ENCODE data around the gene TOGARAM2. TPM values are rescaled to one million over a fixed set of nuclear protein-coding genes. Genes with fewer than 3 reads are reported as not detected.

TOGARAM2 gene
- total and polyA plus RNA-seq, 2 of the 8 experiments (the other 6 are each of a cell fraction or from before 2014, with no cell fraction given): 0.42 to 1.4 TPM

GRCh38 chr2:28994074-28994473 is 13.0 kb downstream of the TOGARAM2 start:
- no peak overlapping the region for H2AK5ac ChIP-seq (ENCODE audit: low read depth, low read length)
- H3K18ac ChIP-seq (ENCODE audit: extremely low read depth, low read length): no peak overlapping the region
- no peak overlapping the region for H3K9ac ChIP-seq (replicated peaks in 1 of 4; ENCODE audit: extremely low read depth in 1 of 4, low read depth in 3 of 4, low read length in 3 of 4)
- no peak overlapping the region for H3K23ac ChIP-seq (ENCODE audit: insufficient read length)
- DNase-seq (ENCODE audit: low read depth in 1 of 2, low spot score in 2 of 2) (no peak), FAIRE-seq (no peak)
- no peak overlapping the region for H4K5ac ChIP-seq (ENCODE audit: insufficient read length, low read depth, low read length)
- no peak overlapping the region for H2BK120ac ChIP-seq (replicated peaks; ENCODE audit: low read depth, low read length)
- no peak overlapping the region for H3K4me2 ChIP-seq (ENCODE audit: insufficient read depth in 1 of 2, low read depth in 2 of 2, low read length in 2 of 2)
- no peaks in the 10 kb centered on the region; the same call in 1 of the 2 replicates for H3K23me2 ChIP-seq (ENCODE audit: low read depth, low read length)
- H2BK5ac ChIP-seq (ENCODE audit: low read depth, low read length): no peak overlapping the region
- no peak overlapping the region for H3K4ac ChIP-seq (replicated peaks; ENCODE audit: insufficient read length, low read depth, low read length)
- H3K14ac ChIP-seq (ENCODE audit: insufficient read length): no peak overlapping the region
- no peak overlapping the region for H3K4me3 ChIP-seq (ENCODE audit: extremely low read depth in 1 of 4, insufficient read depth in 2 of 4, low read depth in 3 of 4, low read length in 4 of 4)
- no peak overlapping the region for H4K8ac ChIP-seq (ENCODE audit: extremely low read depth, insufficient read depth, low read length)
- no peaks in the 10 kb centered on the region for H3K36me3 ChIP-seq (ENCODE audit: control insufficient read depth in 2 of 4, insufficient read depth in 4 of 4, low read length in 3 of 4)
- H3K9me3 ChIP-seq (ENCODE audit: insufficient read depth in 2 of 2, low read depth in 1 of 2, low read length in 1 of 2): no peaks in the 10 kb centered on the region
- no peak overlapping the region for H2AFZ ChIP-seq (ENCODE audit: low read length)
- H2BK12ac ChIP-seq (ENCODE audit: low read depth, low read length): no peak overlapping the region
- ChIA-PET CTCF (ENCODE audit: partially characterized antibody) (interaction anchor here (0.5 to 1.4 kb wide), 4 partner anchors 15 to 41 kb away, joined by 3 to 4 read pairs (median 3); no protein-coding TSS in a partner anchor), POLR2A (ENCODE audit: partially characterized antibody) (no interaction called here)
- no peaks in the 10 kb centered on the region for H3K4me1 ChIP-seq (replicated peaks in 1 of 4; ENCODE audit: control insufficient read depth in 3 of 4, insufficient read depth in 4 of 4, low read length in 3 of 4)
- no peak overlapping the region for H4K91ac ChIP-seq (replicated peaks; ENCODE audit: insufficient read length, low read length)
- H4K20me1 ChIP-seq (replicated peaks in 1 of 2; ENCODE audit: control insufficient read depth in 1 of 2, insufficient read depth in 2 of 2, low read length in 2 of 2): no peaks in the 10 kb centered on the region
- H3K27me3 ChIP-seq (replicated peaks in 1 of 4; ENCODE audit: control insufficient read depth in 3 of 4, extremely low read depth in 1 of 4, insufficient read depth in 3 of 4, low read length in 3 of 4): no peaks in the 10 kb centered on the region
- no peak overlapping the region for H2BK20ac ChIP-seq (ENCODE audit: low read length)
- H3K27ac ChIP-seq (ENCODE audit: low read depth, low read length): no peak overlapping the region
- H3K79me2 ChIP-seq (ENCODE audit: control insufficient read depth in 1 of 2, insufficient read depth in 2 of 2, low read length in 2 of 2): no peaks in the 10 kb centered on the region
- H3K56ac ChIP-seq (replicated peaks; ENCODE audit: insufficient read length, low read depth, low read length): no peak overlapping the region
- WGBS, 2 experiments (ENCODE audit: extremely low coverage in 1 of 2, insufficient coverage in 1 of 2, insufficient read length in 1 of 2, insufficient replicate concordance in 2 of 2, low coverage in 1 of 2, low lambda C conversion rate in 2 of 2, missing lambda C conversion rate in 1 of 2): 92% methylated on average over 10 of the region's 10 CpGs; no CpG with 5 or more reads in 1 of the 2 experiments
- H2BK15ac ChIP-seq (ENCODE audit: low read length): no peak overlapping the region
- no peaks in the 10 kb centered on the region for H3K79me1 ChIP-seq (ENCODE audit: low read depth, low read length)
- TF ChIP-seq NRF1 (IDR thresholded peaks at IDR 0.05; ENCODE audit: low read depth, low read length) (no peak), CBX5 (IDR thresholded peaks at IDR 0.05; ENCODE audit: low read depth, low read length) (no peak), RNF2 (IDR thresholded peaks at IDR 0.05; ENCODE audit: borderline replicate concordance, low read depth, low read length, missing control alignments, poor library complexity, severe bottlenecking) (no peak), RAD21 (IDR thresholded peaks at IDR 0.05 in 1 of 2, conservative IDR thresholded peaks at IDR 0.05 in 1 of 2; ENCODE audit: low read depth in 2 of 2, low read length in 2 of 2) (no peak), HDAC2 (IDR thresholded peaks at IDR 0.05; ENCODE audit: borderline replicate concordance in 1 of 2, low read depth in 2 of 2, low read length in 2 of 2) (no peak), TAF1 (IDR thresholded peaks at IDR 0.05; ENCODE audit: low read depth, low read length) (no peak), BRCA1 (IDR thresholded peaks at IDR 0.05; ENCODE audit: low read depth, low read length) (no peak), EP300 (IDR thresholded peaks at IDR 0.05; ENCODE audit: borderline replicate concordance in 1 of 2, low read depth in 2 of 2, low read length in 2 of 2) (no peak), SIX5 (IDR thresholded peaks at IDR 0.05; ENCODE audit: low read depth, low read length) (no peak), SP2 (IDR thresholded peaks at IDR 0.05; ENCODE audit: low read length) (no peak)
- TF ChIP-seq, protein P1, sequence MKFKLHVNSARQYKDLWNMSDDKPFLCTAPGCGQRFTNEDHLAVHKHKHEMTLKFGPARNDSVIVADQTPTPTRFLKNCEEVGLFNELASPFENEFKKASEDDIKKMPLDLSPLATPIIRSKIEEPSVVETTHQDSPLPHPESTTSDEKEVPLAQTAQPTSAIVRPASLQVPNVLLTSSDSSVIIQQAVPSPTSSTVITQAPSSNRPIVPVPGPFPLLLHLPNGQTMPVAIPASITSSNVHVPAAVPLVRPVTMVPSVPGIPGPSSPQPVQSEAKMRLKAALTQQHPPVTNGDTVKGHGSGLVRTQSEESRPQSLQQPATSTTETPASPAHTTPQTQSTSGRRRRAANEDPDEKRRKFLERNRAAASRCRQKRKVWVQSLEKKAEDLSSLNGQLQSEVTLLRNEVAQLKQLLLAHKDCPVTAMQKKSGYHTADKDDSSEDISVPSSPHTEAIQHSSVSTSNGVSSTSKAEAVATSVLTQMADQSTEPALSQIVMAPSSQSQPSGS (IDR thresholded peaks at IDR 0.05; ENCODE audit: low read length): no peak

Data from H1 (cell line).